B cell (primary cell): ENCODE results near the gene EXOC3L1. TPM values are rescaled to one million over a fixed set of nuclear protein-coding genes. Genes with fewer than 3 reads are reported as not detected.
A peak's percentile ranks its signal among the peaks of the same experiment; 100 is the strongest.

ENCODE experiments used
- ATAC-seq: fragments of 200-7000 bp; cut with Tn5 transposase; one replicate; pipeline ENCODE4 v1.10.0; 2021; ENCODE audit warnings: low read depth, mild to moderate bottlenecking, moderate number of reproducible peaks, moderate library complexity
- CTCF ChIA-PET: fragments of 350-600 bp; sonication (Branson Sonifier 250); formaldehyde crosslinking; loops from one replicate; lab custom pipeline; 2021; ENCODE audit warnings: antibody characterized with exemption, inconsistent platforms; lab: Charles Lee
- POLR2A ChIA-PET: fragments of 350-600 bp; sonication (Branson Sonifier 250); formaldehyde crosslinking; loops from one replicate; lab custom pipeline; 2021; ENCODE audit warnings: antibody characterized with exemption; lab: Charles Lee
- DNase-seq: peaks from one replicate; pipeline ENCODE4 v3.0.0; 2013
- H2AFZ ChIP-seq: 2 replicates; pipeline ENCODE4 v1.6.1; 2012; ENCODE audit warnings: mild to moderate bottlenecking, low read depth, low read length; ENCODE audit not compliant: insufficient read depth, poor library complexity, severe bottlenecking
- H3K27ac ChIP-seq, 2 donors: 1 replicate in 1 of 2; 2 replicates in 1 of 2; pipeline ENCODE4 v1.5.1; 2012 to 2013; ENCODE audit warnings: low read length in 2 of 2, mild to moderate bottlenecking in 2 of 2, moderate library complexity in 1 of 2
- H3K27me3 ChIP-seq, 4 experiments: fragments of 200-600 bp in 1 of 4; sonication (generic) in 1 of 4; replicated peaks in 1 of 4; 1 replicate in 2 of 4; 2 replicates in 2 of 4; pipeline versions ENCODE4 v1.6.1 to v1.7.0; 2013 to 2016; ENCODE audit warnings: low read length in 3 of 4, mild to moderate bottlenecking in 2 of 4, mixed read lengths in 1 of 4, moderate library complexity in 1 of 4; ENCODE audit not compliant: insufficient read depth in 4 of 4, control insufficient read depth in 3 of 4; ENCODE audit errors: control extremely low read depth in 1 of 4
- H3K36me3 ChIP-seq, 2 experiments: replicated peaks in 1 of 2; 1 replicate in 1 of 2; 2 replicates in 1 of 2; pipeline versions ENCODE4 v1.6.1 to v1.7.1; 2013; ENCODE audit warnings: low read length in 1 of 2; ENCODE audit not compliant: insufficient read depth in 2 of 2, control insufficient read depth in 1 of 2; ENCODE audit errors: control extremely low read depth in 1 of 2, extremely low read depth in 1 of 2
- H3K4me1 ChIP-seq, 2 donors: fragments of 200-600 bp in 1 of 2; sonication (generic) in 1 of 2; 1 replicate in 1 of 2; 2 replicates in 1 of 2; pipeline versions ENCODE4 v1.5.1 to v1.6.1; 2013 to 2017; ENCODE audit warnings: low read length in 2 of 2; ENCODE audit not compliant: control insufficient read depth in 2 of 2, insufficient read depth in 2 of 2
- H3K4me2 ChIP-seq: replicated peaks from 2 replicates; pipeline ENCODE3; 2012; ENCODE audit warnings: mild to moderate bottlenecking, low read depth, low read length; ENCODE audit not compliant: poor library complexity, severe bottlenecking
- H3K4me3 ChIP-seq, 5 experiments: fragments of 200-600 bp in 1 of 5; sonication (generic) in 1 of 5; 1 replicate in 3 of 5; 2 replicates in 2 of 5; pipeline versions ENCODE4 v1.5.1 to v1.7.0; 2011 to 2016; ENCODE audit warnings: low read length in 4 of 5, mild to moderate bottlenecking in 4 of 5, low read depth in 2 of 5, control low read depth in 1 of 5, moderate library complexity in 1 of 5; ENCODE audit not compliant: insufficient read depth in 1 of 5; ENCODE audit errors: control extremely low read depth in 1 of 5, extremely low read depth in 1 of 5
- H3K79me2 ChIP-seq: fragments of 200-600 bp; sonication (generic); one replicate; pipeline ENCODE4 v1.6.0; 2016; ENCODE audit warnings: low read length; ENCODE audit not compliant: control insufficient read depth, insufficient read depth
- H3K9ac ChIP-seq: fragments of 200-600 bp; sonication (generic); 2 replicates; pipeline ENCODE4 v1.6.1; 2017; ENCODE audit warnings: mild to moderate bottlenecking, low read length, moderate library complexity
- H3K9me3 ChIP-seq, 3 donors: one replicate each; pipeline versions ENCODE4 v1.6.1 to v1.7.1; 2013; ENCODE audit warnings: low read length in 2 of 3; ENCODE audit not compliant: control insufficient read depth in 2 of 3, insufficient read depth in 1 of 3; ENCODE audit errors: control extremely low read depth in 1 of 3
- H4K20me1 ChIP-seq: 2 replicates; pipeline ENCODE4 v1.6.0; 2012; ENCODE audit warnings: mild to moderate bottlenecking, low read length; ENCODE audit not compliant: insufficient read depth, control insufficient read depth, poor library complexity, severe bottlenecking
- H3K27ac Mint-ChIP-seq: one replicate; pipeline ENCODE4 v1.8.0; 2021; ENCODE audit warnings: mixed read lengths
- H3K27me3 Mint-ChIP-seq: one replicate; pipeline ENCODE4 v1.8.0; 2021; ENCODE audit warnings: mixed read lengths
- H3K4me1 Mint-ChIP-seq: one replicate; pipeline ENCODE4 v1.8.0; 2021; ENCODE audit warnings: mixed read lengths
- H3K4me3 Mint-ChIP-seq: one replicate; pipeline ENCODE4 v1.8.0; 2021; ENCODE audit warnings: mixed read lengths
- H3K9me3 Mint-ChIP-seq: one replicate; pipeline ENCODE4 v1.8.0; 2022; ENCODE audit warnings: mixed read lengths; ENCODE audit not compliant: insufficient read depth
- EZH2 ChIP-seq: IDR thresholded peaks from 2 replicates; pipeline ENCODE4 v1.6.1; 2012; ENCODE audit warnings: borderline replicate concordance, low read depth, mild to moderate bottlenecking, moderate library complexity, low read length; ENCODE audit not compliant: insufficient read depth, poor library complexity, severe bottlenecking
- WGBS: methylation state at CpG from one replicate; pipeline ENCODE4 v1.1.5; 2013; ENCODE audit warnings: missing lambda C conversion rate; ENCODE audit not compliant: insufficient coverage; 5-methylcytosine and 5-hydroxymethylcytosine counted together
- intact Hi-C: fragments of 100-400 bp; cut with micrococcal nuclease; formaldehyde crosslinking; loops from one replicate; pipeline ENCODE4 v1.10.0; 2022
- polyA plus RNA-seq: library from polyadenylated mRNA; depleted of rRNA; stranded (reverse); fragments of >200 nt; gene quantifications from 2 replicates; pipeline ENCODE4 v1.2.3, GENCODE V29; 2012
- total RNA-seq, 2 donors: library from RNA; stranded (reverse); fragments of 120-200 nt in 1 of 2; gene quantifications; 1 replicate in 1 of 2; 2 replicates in 1 of 2; pipeline versions ENCODE4 v1.2.3 to v1.2.4, GENCODE V29; 2013 to 2022
- TF ChIP-seq, protein P1 (sequence below): fragments of 200-600 bp; IDR thresholded peaks from one replicate; pipeline ENCODE4 v1.8.0; 2022; ENCODE audit warnings: antibody characterized with exemption, mild to moderate bottlenecking

The EXOC3L1 gene
- total and polyA plus RNA-seq, 2 donors (not counting 1 experiment from before 2014, with no cell fraction given), result not detected

GRCh38 chr16:67195676-67196075 is 5.7 kb upstream of the EXOC3L1 start:
- peaks cover 22 to 28% of the 10 kb centered on the region in 2 donors for H3K4me1 ChIP-seq
- 94% methylated on average over 5 of the region's 5 CpGs for WGBS
- POLR2A ChIA-PET, result no interaction called here

DNA sequence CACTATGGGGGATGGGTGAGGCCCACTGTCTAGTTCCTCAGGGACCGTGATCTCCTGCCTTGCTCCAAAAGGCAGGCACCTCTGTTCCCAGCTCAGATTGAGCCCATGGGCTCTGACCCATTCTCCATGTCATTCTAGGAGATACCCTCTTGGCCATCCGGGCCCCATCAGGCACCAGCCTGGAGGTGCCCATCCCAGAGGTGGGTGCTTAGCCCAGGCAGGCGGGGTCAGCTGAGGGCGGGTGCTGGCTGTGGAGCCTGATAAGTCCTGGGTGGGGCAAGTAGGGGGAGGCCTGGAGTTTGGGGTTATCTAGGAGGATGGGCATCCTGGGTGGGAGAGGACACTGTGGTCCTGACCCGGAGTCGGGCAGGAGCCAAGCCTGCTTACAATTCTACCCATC is 4.3 kb upstream of the EXOC3L1 start:
- H4K20me1 ChIP-seq, result peaks cover 54% of the 10 kb centered on the region
- H3K4me2 ChIP-seq, result no peak overlapping the region
- no peak overlapping the region for H3K9ac ChIP-seq
- intact Hi-C loops, result no loop called here
- DNase-seq (no peak), ATAC-seq (no peak)
- TF ChIP-seq EZH2, result no peak
- TF ChIP-seq, protein P1, sequence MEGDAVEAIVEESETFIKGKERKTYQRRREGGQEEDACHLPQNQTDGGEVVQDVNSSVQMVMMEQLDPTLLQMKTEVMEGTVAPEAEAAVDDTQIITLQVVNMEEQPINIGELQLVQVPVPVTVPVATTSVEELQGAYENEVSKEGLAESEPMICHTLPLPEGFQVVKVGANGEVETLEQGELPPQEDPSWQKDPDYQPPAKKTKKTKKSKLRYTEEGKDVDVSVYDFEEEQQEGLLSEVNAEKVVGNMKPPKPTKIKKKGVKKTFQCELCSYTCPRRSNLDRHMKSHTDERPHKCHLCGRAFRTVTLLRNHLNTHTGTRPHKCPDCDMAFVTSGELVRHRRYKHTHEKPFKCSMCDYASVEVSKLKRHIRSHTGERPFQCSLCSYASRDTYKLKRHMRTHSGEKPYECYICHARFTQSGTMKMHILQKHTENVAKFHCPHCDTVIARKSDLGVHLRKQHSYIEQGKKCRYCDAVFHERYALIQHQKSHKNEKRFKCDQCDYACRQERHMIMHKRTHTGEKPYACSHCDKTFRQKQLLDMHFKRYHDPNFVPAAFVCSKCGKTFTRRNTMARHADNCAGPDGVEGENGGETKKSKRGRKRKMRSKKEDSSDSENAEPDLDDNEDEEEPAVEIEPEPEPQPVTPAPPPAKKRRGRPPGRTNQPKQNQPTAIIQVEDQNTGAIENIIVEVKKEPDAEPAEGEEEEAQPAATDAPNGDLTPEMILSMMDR, result no peak
- H3K79me2 ChIP-seq, result peaks cover 43% of the 10 kb centered on the region
- H3K4me3 ChIP-seq, result no peak overlapping the region
- CTCF ChIA-PET, result interaction anchor here (1.1 to 2.3 kb wide), 2 partner anchors 9 to 37 kb away, joined by 3 to 7 read pairs; no protein-coding TSS in a partner anchor
- H3K9me3 Mint-ChIP-seq, result no peaks in the 10 kb centered on the region
- no peak overlapping the region for H3K27ac Mint-ChIP-seq
- H3K4me1 Mint-ChIP-seq, result peaks cover 39% of the 10 kb centered on the region
- no peaks in the 10 kb centered on the region for H3K27me3 Mint-ChIP-seq
- WGBS, result 98% methylated on average over 4 of the region's 6 CpGs
- H3K9me3 ChIP-seq, result peaks cover 0 to 5% (median 0%) of the 10 kb centered on the region in 3 donors
- peaks cover 0 to 2% (median 0%) of the 10 kb centered on the region in 4 experiments for H3K27me3 ChIP-seq
- peaks cover 22 to 28% of the 10 kb centered on the region in 2 donors for H3K4me1 ChIP-seq
- peak overlapping the region; percentile 92 for H3K4me3 Mint-ChIP-seq
- H3K36me3 ChIP-seq, result peaks cover 0 to 49% of the 10 kb centered on the region in 2 experiments
- POLR2A ChIA-PET, result interaction anchor here (2.2 kb wide), 1 partner anchor 32 kb away, joined by 4 read pairs; the partner anchor contains the start of gene TMEM208
- no peak overlapping the region for H2AFZ ChIP-seq
- no peak overlapping the region for H3K27ac ChIP-seq

More at GRCh38 chr16:67195676-67196075, 5.7 kb upstream of the EXOC3L1 start:
- Mint-ChIP-seq H3K27me3 (no peaks in the 10 kb centered on the region), H3K4me3 (no peak overlapping the region), H3K27ac (no peak overlapping the region), H3K4me1 (peaks cover 39% of the 10 kb centered on the region), H3K9me3 (no peaks in the 10 kb centered on the region)
- H3K4me2 ChIP-seq, result no peak overlapping the region
- no peak for ATAC-seq
- no peak for DNase-seq
- H2AFZ ChIP-seq, result no peak overlapping the region
- H3K27ac ChIP-seq, result no peak overlapping the region
- H3K79me2 ChIP-seq, result peaks cover 43% of the 10 kb centered on the region
- H3K9me3 ChIP-seq, result peaks cover 0 to 5% (median 0%) of the 10 kb centered on the region in 3 donors
- no peaks in the 10 kb centered on the region for H3K27me3 ChIP-seq
- H4K20me1 ChIP-seq, result peaks cover 54% of the 10 kb centered on the region
- CTCF ChIA-PET, result interaction anchor here (0.5 to 2.3 kb wide), 3 partner anchors 11 to 252 kb away, joined by 3 to 7 read pairs (median 3); no protein-coding TSS in a partner anchor
- no peak overlapping the region for H3K4me3 ChIP-seq
- peaks cover 0 to 51% of the 10 kb centered on the region in 2 experiments for H3K36me3 ChIP-seq
- no peak overlapping the region for H3K9ac ChIP-seq
- intact Hi-C loops, result no loop called here
- TF ChIP-seq, protein P1, result no peak
- TF ChIP-seq EZH2, result no peak
